ENCODE data around the gene SGCA.
A peak's percentile ranks its signal among the peaks of the same experiment; 100 is the strongest.

SGCA gene

DNA sequence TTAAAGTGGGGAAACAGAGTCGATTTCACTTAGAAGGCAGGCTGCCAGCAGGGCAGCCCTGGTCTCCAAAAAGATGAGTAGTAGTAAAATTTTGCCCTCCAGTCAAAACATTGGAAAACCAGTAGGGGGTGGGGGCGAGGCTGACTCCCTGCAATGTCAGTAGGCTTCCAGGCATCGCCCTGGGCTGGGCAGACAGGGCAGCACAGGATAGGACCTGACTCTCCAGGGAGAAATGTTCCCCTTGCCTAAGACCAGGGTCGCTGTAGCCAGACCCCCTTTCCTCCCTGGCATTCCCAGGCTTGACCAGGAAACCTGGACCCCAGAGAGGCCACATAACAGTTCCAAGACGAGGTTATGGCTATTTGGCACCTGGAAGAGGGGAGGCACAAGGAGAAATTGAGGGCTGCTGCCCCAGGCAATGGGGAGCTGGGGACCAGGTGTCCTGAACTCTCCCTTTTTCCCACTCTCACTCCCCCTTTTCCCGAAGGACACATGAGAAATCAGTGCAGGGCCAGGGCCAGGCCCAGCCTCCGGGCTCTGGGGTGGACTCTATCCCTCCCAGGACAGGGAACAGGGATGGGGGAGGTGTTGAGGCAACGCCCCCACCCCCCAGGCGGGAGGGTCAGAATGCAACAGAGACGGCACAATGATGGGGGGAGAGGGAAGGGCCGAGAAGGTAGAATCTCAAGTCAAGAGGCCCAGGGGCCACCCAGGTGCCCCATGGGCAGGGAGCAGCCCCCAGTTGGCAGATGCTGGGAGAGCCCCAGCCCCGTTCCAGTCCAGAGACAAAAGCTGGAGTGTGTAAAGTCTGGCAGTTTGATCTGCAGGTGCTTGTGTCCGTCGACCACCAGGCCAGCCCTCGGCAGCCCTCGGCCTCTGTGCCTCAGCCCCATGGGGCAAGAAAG lies 31.3 kb upstream of the SGCA start:
- no peak for DNase-seq (ENCODE audit: low spot score)

DNA sequence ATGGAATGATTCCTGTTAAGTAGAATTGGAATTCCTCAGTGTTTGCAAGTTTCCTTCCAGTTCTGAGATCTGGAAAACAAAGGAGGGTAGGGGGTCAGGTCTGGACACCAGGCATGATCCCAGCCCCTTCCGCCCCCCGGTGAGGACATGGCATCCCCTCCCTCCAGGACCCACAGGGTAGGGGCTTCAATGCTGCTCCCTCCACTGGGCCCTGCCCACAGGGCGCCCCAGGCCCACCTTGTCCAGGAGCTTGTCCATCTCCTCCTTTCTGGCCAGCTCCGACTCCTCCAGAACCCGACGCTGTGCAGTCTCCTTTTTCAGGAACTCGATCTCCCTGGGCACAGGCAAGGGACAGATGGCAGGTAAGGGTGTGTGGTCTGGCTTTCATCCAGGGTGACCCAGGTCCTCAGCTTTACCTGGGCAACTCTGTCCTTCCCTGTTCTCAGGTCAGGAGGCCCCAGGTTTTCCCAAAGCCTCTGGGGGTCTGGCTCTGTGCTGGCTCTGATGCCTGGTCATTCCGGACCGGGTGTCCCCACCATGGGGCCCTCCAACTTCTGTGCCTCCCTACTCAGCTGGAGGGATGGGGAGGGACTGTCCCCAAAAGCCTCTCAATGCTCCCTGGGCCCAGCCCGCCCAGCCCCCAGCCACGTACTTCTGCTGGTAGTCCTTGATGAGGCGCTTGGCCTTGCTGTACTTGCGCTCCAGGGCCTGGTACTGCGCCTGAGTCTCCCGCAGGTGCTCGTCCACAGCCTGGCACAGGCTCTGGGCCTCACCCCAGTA lies 30.3 kb upstream of the SGCA start:
- DNase-seq (ENCODE audit: low spot score): peak; percentile 58

DNA sequence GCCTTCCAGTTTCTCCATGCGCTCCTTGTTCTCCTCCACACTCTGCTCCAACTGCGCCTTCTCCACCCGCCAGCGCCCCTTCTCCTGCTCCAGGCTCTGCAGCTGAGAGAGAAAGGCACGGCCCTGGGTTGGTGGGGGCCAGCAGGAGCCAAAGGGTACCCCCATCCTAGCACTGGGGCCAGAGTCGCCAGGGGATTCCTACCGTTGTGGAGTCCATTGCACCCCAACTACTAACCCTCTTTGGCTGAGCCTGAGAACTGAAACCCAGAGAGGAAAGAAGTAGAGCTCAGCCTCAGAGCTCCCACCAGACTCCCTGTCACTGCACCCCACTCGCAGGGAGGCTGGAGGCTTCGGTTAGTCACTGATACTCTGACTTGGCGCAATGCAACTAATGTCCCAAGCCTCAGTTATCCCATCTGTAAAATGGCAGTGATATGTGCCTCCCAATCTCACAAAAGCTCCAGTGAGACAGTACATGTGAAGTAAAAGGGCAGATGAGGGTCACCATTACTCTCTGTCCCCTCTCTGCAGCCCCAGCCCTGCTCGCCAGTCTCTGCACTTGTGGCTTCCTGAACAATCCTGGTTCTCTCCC lies 29.6 kb upstream of the SGCA start:
- no peak for DNase-seq (ENCODE audit: low spot score)

DNA sequence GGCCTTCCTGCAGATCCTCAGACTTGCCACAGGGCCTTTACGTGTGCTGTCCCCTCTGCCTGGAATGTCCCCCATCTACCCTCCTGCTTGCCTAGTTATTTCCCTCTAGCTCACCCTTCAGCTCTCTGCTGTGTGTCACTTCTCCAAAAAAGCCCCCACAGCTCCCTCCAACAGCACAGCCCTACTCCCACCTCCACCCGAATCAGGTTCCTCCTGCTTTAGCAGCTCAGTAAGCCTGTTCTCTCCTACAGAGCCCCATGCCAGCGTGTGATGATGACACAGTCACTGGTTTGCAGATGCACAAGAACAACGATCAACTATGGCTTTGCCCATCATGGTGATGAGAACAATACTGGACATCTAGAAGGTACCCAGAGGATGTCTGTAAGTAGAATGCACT lies 28.8 kb upstream of the SGCA start:
- DNase-seq (ENCODE audit: low spot score): no peak

DNA sequence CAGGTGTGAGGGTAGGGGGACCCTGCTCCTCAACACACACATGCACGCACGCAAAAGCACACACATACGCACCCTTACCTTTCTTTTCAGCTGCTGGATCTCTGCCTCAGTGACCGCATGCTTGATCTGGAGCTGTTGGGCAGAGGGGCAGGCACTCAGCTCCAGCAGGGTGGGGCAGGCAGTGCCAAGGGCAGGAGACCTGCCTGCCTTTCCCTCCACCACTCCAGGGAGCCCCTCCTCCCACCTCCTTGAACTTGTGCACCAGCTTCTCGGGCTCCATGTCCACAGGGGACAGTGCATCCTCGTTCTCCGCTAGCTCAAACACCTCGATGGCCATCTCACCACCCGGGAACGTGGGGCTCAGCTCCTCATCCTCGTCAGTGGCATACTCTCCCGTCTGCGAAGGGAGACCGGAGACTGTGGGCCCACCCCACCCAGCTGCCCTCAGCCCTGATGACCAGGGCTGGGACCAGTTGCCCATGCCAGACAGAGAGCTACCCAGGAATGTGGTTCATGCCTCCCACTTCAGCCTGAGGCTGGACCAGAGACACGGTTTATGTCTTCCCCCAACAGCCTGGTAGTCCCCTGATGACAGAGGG lies 26.5 kb upstream of the SGCA start:
- DNase-seq (ENCODE audit: low spot score): no peak

DNA sequence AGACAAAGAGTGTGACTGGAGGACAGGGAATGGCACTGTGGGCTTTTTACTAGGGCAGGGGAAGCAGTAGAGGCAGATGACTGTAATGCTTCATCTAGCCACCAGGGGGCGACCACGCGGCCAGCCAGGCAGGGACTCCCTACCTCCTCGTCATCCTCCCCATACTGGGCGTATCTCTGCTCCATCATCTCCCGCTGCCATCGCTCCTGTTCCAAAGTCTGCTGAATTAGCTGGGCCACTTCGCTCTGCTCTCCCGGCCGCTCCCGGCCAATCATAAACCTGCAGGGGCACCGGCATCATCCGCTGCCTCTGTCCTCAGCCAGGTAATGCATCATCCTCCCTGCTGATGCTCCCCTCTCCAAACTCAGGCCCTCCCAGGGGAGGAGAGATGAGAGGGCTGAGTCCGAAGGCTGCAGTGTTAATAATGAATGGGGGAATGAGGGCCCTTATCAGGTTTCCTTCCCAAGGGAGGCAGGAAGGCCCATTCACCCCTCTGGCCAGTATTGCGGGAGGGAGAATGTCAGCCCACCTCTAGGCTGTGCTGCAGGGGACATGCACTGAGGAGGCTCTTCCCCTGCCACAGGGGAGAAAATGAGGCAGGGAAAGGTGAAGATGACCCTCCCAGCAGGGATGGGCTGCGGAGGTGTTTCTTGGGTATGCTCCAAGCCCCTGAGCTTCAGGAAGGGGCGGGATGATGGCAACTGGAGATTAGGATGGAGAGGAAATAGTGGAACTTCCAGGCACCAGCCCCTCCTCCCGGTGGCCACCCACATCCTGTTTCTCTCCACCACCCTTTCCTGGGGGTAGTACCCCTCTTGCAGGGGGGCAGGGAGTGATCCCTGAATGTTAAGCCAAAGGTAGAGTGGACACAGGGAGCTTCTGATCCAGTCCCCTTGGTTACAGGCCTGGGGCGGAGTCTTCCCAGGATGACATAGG lies 25.6 kb upstream of the SGCA start:
- DNase-seq (ENCODE audit: low spot score): peak; percentile 94

DNA sequence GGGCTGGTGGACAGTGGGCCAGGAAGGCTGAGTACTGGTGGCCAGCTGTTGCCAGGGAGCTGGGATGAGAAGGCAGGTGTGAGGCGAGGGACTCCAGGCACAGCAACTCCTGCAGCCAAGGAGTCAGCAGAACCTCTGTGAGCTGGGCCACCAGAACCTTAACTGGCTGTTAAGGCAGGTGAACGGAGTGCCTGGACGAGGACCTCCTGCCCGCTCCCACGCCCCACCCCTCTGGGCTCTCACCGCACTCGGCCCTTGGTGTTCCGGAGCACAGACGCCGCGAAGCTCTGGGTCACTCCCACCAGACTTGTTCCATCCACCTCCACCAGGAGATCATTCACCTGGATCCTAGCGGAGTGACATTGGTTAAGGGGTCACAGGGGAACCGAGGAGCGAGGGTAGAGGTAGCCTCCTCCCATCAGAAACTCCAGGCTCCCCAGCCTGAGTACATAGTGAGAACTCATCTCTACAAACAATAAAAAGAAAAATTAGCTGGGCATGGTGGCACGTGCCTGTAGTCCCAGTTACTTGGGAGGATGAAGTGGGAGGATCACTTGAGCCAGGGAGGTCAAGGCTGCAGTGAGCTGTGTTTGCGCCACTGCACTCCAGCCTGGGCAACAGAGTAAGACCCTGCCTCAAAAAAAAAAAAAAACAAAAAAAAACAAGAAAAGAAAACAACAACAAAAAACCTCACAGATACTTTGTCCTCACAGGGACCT lies 24.6 kb upstream of the SGCA start:
- no peak for DNase-seq (ENCODE audit: low spot score)

DNA sequence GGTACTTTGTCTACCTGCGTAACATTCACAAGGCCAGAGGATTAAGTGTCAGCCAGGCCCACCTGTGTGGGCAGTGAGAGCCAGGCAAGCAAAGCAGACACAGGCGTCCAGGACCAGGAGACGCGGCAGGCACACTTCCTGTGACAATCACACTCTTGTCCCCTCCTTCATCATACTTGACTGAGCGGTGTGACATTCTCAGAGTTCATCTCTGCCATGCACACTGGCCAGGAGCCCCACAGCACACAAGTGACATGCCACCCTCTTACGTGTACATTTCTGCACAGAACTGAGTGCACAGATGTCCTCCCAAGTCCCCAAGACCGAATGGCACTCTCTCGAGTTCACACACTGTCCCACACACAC lies 24.1 kb upstream of the SGCA start:
- no peak for DNase-seq (ENCODE audit: low spot score)

DNA sequence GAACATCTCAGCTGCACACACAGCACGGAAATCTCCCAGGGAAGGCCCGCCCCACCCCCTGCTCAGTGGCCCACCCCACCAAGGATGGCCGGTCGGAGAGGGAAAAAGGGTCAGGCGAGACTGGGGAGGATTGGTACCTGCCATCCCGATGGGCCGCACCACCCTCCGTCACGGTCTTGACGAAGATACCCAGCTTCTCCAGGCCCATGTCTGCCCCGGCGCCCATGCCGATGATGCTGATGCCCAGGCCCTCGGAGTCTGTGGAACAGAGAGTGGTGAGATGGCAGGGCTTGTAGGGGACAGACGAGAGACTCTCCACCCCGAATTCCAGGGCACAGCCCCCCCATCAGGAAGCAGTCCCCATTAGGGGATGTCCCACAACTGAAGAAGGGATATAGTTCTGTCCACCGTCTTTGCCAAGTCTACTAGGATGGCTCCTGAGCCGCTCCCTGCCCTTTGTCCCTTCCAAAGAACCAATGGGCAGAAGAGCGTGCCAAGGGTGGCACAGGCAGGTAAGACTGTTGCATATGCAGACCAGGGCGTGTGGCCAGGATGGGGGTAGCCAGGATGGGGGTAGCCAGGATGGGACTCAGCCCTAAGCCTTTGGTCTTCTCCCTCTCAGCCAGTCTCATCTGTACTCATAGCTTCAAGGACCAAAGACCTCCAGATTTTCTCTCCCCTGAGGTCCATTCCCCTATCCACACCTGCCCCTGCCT lies 22.2 kb upstream of the SGCA start:
- no peak for DNase-seq (ENCODE audit: low spot score)

DNA sequence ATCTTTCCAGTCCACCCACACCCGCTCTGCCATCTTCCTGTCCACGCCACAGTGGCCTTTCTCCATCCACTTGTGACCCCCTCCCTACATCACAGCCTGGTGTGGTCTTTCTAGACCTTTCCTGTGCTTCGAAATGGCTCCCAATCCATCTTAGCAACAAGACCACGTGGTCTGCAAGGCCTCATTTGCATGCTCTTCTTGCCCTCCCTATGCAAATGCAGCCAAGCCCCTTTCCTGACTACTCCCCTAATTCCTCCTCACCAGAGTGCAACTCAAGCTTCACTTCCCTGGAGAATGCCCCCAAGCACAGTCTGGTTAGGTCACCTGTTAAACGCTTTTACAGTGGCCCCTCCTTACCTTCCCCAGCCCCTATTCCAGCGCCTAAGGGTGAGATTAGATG lies 21.4 kb upstream of the SGCA start:
- no peak for DNase-seq (ENCODE audit: low spot score)

DNA sequence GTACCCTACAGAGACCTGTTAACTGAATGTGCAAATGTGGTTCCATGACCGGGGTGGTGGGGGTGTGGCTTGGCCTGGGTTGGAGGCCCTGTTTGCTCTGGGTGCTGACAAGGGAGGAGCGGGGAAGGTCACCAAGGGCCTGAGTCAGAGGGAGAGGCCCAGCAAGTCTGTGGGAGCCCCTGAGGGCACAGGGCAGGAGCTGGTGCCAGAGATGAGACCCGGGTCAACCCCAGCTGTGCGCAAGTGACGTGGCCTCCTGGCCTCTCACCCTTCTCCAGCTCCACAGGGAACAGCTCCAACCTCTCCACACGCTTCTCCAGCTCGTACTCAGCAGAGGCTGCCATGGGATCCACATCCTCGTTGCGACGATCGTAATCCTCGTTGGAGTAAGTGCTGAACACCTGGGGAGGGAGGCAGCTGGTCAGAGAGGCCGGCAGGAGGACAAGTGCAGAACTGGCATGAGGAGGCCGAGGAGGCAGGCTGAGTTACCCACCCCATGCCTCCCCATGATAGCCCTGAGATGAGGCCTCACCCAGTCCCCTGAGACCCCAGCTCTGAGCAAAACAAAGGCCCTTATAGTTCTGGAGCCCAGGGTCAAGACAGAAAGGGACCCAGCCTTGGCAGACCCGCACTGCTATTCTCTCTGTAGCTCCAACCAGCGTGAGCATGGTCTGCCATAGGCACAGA lies 20.8 kb upstream of the SGCA start:
- no peak for DNase-seq (ENCODE audit: low spot score)

DNA sequence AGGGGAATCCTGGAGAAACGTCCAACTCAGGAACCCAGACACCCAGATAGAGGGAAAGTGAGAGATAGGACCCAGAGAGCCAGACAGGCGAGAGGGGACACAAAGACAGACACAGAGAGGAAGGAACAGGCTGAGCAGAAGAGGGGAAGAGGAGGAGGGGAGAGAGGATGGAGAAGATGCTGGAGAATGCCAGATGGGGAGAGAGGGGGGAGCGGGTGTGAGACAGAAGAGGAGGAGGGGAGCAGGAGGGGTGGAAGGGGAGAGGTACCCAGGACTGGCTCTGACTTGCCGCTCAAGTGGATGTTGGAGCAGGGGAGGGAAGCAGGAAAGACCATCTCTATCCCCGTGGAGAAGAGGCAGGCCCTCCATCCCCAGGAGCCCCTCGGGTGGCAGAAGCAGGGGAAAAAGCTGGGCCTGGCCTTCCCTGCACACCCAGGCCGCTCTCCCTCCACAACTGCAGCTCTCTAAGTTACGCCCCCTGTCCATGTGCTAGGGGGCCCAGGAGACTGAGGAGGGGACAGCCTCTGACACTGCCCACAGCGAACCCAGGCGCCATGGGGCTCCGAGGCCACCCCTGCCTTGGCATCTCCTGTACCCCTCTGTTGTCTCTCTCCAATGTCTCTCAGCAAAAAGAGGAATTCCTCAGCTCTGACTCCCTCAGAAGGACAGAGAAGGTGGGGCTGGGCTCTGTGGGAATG lies 20.1 kb upstream of the SGCA start:
- no peak for DNase-seq (ENCODE audit: low spot score)

DNA sequence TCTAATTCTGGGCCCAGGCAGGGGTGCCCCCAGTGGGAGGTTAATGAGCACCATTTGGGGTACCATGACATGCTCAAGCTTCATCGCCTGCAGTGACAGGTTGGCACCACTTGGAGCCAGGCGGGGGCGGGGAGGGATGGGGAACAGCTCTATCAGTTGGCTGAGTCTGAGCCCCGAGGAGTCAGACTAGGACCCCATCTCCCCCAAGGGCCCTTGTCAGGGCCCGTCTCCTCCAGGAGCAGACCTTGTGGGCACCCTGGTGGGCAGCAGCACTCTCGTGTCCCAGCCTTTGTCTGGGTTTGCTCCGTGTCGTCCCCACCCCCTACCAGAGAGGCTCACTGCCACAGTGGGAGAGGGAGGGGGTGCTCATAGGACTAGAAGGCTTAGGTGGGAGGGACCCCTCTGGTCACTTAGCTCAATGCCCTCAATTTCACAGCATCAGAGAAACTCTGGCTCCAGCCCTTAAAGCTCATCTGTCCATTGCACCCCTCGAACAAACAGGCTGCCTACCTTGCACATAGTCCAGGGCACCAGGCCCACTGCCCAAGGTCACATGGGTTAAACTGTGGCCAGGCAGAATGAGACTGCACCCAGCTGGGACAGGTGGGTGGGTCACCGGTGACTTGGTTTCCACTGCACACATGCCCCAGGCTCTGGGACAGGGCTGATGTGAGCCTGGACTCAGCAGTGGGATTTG lies 19.4 kb upstream of the SGCA start:
- no peak for DNase-seq (ENCODE audit: low spot score)

DNA sequence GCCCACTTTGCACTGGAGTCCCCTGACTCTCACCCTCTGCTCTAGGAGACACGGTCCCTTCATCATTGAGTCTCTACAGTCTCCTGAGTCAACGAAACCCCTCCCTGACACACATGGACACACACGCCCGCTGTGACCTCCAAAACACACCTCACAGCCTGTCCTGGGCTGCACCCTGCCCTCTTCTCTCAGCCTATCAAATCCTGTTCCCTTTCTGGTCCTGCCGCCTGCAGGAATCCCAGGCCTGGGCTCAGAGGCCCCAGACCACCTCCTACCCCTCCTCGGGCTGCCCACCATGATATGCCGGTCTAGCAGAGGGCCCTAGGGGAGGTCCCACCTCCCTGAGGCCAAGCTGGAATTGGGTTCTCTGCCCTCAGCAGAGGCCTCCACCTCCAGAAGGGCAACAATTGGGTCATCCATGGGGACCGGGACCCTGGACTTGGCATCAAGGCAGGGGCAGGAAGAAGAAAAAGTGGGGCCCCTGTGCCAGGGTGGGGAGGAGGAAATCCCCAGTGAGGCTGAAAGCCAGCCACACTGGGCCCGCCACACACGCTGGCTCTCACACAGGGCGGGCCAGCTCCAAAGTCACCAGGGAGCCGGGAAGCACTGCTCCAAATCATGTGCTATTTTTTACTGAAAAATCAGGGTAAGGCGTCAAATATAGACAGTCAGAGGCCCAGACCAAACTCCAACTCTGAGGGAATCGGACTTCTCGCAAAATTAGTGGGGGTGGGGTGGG lies 18.7 kb upstream of the SGCA start:
- no peak for DNase-seq (ENCODE audit: low spot score)

DNA sequence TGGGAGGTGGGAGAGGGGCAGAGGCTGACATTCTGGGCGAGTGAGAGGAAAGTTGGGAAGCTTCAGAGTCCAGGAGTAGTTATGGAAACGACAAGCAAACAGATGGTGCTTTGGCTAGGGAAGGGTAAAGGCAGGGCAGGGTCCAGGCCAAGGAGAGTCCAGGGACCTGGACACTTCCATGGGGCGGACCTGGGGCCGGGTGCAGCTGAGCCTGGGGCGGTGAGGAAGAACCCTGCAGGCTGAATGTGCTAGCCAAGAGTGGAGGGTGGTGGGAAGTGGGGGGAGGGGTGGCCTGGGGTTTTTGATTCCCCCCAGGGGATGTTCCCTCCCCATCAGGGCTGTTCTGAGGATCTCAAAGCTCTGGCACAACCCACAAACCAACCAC lies 18.0 kb upstream of the SGCA start:
- DNase-seq (ENCODE audit: low spot score): no peak

DNA sequence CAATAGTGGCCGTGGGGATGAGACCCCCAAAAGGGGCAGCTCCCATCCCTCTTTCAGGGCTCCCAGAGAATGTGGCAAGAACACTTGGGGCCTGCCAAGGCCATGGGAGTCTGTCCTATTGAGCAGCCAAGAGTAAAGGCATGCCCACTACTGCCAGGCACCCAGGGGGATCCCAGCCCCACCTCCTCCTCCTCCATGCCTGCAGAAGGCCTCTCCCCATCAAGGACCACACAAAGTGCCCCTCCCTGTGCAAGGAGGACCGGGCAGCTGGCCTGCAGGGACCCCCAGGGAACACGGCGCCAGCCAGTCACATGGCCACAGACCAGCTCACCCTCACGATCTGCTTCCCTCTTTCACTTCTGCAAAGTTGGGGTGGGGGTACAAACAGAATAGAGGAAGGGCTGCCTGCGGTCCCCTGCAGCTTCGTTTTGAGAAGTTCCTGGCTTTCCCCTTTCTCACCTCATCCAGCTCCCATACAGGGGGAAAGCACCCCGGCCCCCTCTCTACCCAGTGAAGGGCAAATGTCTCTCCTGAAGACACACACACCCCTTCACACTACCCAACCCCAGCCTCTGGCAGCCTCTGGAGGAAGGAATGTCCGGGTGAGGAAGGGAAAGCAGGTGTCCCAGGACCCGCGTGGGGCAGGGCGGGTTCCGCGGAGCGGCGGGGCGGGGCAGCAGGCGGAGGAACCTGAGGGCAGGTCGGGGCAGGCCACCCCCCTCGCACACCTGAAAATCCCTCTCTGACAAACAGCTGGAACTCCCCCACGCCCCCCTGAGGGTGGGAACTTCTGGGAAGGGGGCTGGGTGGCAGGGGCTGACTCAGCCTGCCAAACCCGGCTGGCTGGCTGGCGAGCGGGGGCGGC lies 17.3 kb upstream of the SGCA start:
- DNase-seq (ENCODE audit: low spot score): no peak

DNA sequence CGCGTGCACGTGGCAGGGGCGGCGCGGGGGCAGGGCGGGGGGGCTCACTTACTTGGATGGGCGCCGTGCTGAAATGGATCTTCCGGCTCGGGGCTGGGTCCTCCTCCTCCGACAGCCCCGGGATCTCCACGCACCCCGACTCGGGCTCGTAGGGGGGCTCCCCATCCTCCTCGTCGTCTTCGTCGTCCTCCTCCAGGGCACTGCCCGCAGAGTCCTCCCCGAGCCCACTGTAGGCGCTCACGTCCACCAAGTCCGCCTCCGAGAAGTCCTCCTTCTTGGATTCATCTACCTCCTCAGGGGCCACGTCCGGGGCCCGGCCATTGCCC lies 16.8 kb upstream of the SGCA start:
- DNase-seq (ENCODE audit: low spot score): no peak
